HEK293 (cell line): Measurements from ENCODE around the gene XKR7.

ENCODE experiments used
- KLF10 ChIP-seq: fragments of 450-650 bp; IDR thresholded peaks from 2 replicates; pipeline ENCODE4 v1.5.1; 2018; ENCODE audit warnings: missing biosample characterization, mild to moderate bottlenecking, missing genetic modification characterization
- YY2 ChIP-seq: fragments of 450-650 bp; formaldehyde crosslinking; IDR thresholded peaks from 2 replicates; pipeline ENCODE4 v1.5.1; 2016; ENCODE audit warnings: missing biosample characterization, missing genetic modification characterization
- ZNF239 ChIP-seq: fragments of 450-650 bp; formaldehyde crosslinking; IDR thresholded peaks from 2 replicates; pipeline ENCODE4 v1.5.1; 2016; ENCODE audit warnings: missing biosample characterization, missing genetic modification characterization
- ZNF561 ChIP-seq: fragments of 450-650 bp; IDR thresholded peaks from 2 replicates; pipeline ENCODE4 v1.5.1; 2018; ENCODE audit warnings: missing biosample characterization, missing genetic modification characterization, borderline replicate concordance
- TF ChIP-seq, protein P1 (sequence below): fragments of 450-650 bp; formaldehyde crosslinking; IDR thresholded peaks from 2 replicates; pipeline ENCODE4 v1.5.1; 2016; ENCODE audit warnings: missing biosample characterization, missing genetic modification characterization
- TF ChIP-seq, protein P2 (sequence below): fragments of 450-650 bp; formaldehyde crosslinking; IDR thresholded peaks from 2 replicates; pipeline ENCODE4 v1.5.1; 2016; ENCODE audit warnings: missing biosample characterization, missing genetic modification characterization
- TF ChIP-seq, protein P3 (sequence below): fragments of 450-650 bp; formaldehyde crosslinking; IDR thresholded peaks from 2 replicates; pipeline ENCODE4 v1.5.1; 2016; ENCODE audit warnings: missing biosample characterization, missing genetic modification characterization
- TF ChIP-seq, protein P4 (sequence below): fragments of 450-650 bp; formaldehyde crosslinking; IDR thresholded peaks from 2 replicates; pipeline ENCODE4 v1.5.1; 2016; ENCODE audit warnings: missing biosample characterization, missing genetic modification characterization

DNA sequence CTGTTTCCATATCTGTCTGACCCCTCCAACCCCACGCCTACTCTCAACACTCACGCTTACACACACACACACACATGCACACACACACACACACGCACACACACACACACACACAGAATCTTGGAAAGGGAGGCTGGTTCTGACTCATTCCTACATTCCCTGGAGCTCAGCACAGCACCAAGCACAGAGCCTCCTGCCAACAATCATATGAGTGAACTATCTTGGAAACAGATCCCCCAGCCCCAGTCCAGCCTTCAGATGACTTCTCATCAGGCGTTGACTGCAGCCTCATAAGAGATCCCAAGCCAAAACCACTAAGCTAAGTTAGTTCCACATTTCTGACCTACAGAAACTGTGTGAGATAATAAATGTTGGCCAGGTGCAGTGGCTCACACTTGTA is 70.0 kb downstream of the XKR7 start:
- TF ChIP-seq, protein P1, sequence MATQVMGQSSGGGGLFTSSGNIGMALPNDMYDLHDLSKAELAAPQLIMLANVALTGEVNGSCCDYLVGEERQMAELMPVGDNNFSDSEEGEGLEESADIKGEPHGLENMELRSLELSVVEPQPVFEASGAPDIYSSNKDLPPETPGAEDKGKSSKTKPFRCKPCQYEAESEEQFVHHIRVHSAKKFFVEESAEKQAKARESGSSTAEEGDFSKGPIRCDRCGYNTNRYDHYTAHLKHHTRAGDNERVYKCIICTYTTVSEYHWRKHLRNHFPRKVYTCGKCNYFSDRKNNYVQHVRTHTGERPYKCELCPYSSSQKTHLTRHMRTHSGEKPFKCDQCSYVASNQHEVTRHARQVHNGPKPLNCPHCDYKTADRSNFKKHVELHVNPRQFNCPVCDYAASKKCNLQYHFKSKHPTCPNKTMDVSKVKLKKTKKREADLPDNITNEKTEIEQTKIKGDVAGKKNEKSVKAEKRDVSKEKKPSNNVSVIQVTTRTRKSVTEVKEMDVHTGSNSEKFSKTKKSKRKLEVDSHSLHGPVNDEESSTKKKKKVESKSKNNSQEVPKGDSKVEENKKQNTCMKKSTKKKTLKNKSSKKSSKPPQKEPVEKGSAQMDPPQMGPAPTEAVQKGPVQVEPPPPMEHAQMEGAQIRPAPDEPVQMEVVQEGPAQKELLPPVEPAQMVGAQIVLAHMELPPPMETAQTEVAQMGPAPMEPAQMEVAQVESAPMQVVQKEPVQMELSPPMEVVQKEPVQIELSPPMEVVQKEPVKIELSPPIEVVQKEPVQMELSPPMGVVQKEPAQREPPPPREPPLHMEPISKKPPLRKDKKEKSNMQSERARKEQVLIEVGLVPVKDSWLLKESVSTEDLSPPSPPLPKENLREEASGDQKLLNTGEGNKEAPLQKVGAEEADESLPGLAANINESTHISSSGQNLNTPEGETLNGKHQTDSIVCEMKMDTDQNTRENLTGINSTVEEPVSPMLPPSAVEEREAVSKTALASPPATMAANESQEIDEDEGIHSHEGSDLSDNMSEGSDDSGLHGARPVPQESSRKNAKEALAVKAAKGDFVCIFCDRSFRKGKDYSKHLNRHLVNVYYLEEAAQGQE (tag by site-specific recombination) = no peak
- TF ChIP-seq ZNF561 (tag by site-specific recombination) (no peak), ZNF239 (tag by site-specific recombination) (no peak), KLF10 (tag by site-specific recombination) (no peak), YY2 (tag by site-specific recombination) (no peak; the same call in 1 of the 2 replicates)
- TF ChIP-seq, protein P2, sequence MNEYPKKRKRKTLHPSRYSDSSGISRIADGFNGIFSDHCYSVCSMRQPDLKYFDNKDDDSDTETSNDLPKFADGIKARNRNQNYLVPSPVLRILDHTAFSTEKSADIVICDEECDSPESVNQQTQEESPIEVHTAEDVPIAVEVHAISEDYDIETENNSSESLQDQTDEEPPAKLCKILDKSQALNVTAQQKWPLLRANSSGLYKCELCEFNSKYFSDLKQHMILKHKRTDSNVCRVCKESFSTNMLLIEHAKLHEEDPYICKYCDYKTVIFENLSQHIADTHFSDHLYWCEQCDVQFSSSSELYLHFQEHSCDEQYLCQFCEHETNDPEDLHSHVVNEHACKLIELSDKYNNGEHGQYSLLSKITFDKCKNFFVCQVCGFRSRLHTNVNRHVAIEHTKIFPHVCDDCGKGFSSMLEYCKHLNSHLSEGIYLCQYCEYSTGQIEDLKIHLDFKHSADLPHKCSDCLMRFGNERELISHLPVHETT = no peak
- TF ChIP-seq, protein P3, sequence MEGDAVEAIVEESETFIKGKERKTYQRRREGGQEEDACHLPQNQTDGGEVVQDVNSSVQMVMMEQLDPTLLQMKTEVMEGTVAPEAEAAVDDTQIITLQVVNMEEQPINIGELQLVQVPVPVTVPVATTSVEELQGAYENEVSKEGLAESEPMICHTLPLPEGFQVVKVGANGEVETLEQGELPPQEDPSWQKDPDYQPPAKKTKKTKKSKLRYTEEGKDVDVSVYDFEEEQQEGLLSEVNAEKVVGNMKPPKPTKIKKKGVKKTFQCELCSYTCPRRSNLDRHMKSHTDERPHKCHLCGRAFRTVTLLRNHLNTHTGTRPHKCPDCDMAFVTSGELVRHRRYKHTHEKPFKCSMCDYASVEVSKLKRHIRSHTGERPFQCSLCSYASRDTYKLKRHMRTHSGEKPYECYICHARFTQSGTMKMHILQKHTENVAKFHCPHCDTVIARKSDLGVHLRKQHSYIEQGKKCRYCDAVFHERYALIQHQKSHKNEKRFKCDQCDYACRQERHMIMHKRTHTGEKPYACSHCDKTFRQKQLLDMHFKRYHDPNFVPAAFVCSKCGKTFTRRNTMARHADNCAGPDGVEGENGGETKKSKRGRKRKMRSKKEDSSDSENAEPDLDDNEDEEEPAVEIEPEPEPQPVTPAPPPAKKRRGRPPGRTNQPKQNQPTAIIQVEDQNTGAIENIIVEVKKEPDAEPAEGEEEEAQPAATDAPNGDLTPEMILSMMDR (tag by site-specific recombination) = no peak
- TF ChIP-seq, protein P4, sequence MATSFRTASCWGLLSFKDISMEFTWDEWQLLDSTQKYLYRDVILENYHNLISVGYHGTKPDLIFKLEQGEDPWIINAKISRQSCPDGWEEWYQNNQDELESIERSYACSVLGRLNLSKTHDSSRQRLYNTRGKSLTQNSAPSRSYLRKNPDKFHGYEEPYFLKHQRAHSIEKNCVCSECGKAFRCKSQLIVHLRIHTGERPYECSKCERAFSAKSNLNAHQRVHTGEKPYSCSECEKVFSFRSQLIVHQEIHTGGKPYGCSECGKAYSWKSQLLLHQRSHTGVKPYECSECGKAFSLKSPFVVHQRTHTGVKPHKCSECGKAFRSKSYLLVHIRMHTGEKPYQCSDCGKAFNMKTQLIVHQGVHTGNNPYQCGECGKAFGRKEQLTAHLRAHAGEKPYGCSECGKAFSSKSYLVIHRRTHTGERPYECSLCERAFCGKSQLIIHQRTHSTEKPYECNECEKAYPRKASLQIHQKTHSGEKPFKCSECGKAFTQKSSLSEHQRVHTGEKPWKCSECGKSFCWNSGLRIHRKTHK (tag by site-specific recombination) = no peak
